ENCODE results near the gene ZFP91. TPM values are rescaled to one million over a fixed set of nuclear protein-coding genes. Genes with fewer than 3 reads are reported as not detected.

ZFP91 gene
- total RNA-seq, 2 experiments from 2014 or later, result 38.7 to 50.9 TPM

DNA sequence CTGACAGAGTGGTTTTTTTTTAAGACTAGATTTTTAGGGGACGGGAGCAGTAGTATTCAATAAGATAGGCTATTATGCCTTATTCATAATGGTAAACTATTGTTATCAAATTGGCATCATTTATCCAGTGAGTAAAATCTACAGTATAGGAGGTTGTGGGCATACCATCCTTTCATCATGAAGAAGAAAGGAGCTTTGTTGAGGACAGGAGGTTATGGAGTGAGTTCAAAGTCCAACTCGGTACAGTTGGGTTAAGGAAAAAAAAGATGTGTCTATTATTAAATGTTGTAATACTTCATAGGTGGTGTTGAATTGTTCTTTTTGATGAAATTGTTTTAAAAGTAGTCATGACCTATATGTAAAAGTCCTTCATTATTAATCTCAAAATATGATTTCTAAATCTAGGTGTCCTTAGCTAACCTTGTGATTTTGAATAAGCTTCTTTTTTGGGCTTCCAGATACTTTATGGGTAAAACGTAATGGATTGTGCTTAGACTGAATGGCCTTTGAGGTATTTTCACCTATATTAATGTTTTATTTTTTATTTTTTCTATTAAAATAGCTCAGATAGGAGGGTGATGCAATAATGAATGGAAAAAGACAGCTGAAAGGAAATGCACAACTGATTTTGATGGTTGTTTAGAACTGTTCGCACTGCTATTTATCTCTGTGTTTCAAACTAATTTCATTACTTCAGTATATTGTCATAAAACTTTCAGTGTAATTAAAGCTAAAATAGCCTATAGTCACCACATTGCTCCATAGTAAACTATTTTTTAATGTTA is 28.3 kb downstream of the ZFP91 start:
- Histone ChIP-seq H3K9me2 (ENCODE audit: insufficient read depth, low read length) (no peaks in the 10 kb centered on the region), H4K20me1 (ENCODE audit: insufficient read depth, low read length) (0 out of 2 replicates have a peak, but pooled peaks cover 4% of the 10 kb centered on the region), H3K36me3 (ENCODE audit: insufficient read depth, low read length) (peaks cover 85% of the 10 kb centered on the region), H3K79me2 (ENCODE audit: insufficient read depth, low read depth, low read length) (peaks cover 81% of the 10 kb centered on the region), H2AFZ (ENCODE audit: low read length) (no peak overlapping the region), H3K27ac (ENCODE audit: low read depth, low read length, poor library complexity, severe bottlenecking) (no peak overlapping the region), H3K9me3 (ENCODE audit: low read length) (no peaks in the 10 kb centered on the region), H3K4me3 (ENCODE audit: low read depth, low read length, poor library complexity, severe bottlenecking) (no peak overlapping the region), H3K4me2 (ENCODE audit: low read length) (no peak overlapping the region), H3K4me1 (ENCODE audit: insufficient read depth, low read length, poor library complexity, severe bottlenecking) (peaks cover 26% of the 10 kb centered on the region)
- ChIA-PET CTCF (ENCODE audit: unreplicated experiment) (no interaction called here), POLR2A (interaction anchor here (0.6 to 2.4 kb wide), 10 partner anchors 10 to 501 kb away, joined by 3 to 12 read pairs (median 4); no protein-coding TSS in a partner anchor)
- no TSS peak for BruUV-seq (replicated peaks)
- TF ChIP-seq EZH2phosphoT487 (IDR thresholded peaks at IDR 0.05; ENCODE audit: borderline replicate concordance, low read depth, low read length) (no peak), CTCF (conservative IDR thresholded peaks at IDR 0.05; ENCODE audit: low read length) (no peak)
- DNase-seq (ENCODE audit: low spot score), result no peak
- intact Hi-C loops (cut with micrococcal nuclease; ENCODE audit: unreplicated experiment), result no loop called here

GRCh38 chr11:58608331-58608730 is 29.5 kb downstream of the ZFP91 start:
- Histone ChIP-seq H3K4me3 (ENCODE audit: low read depth, low read length, poor library complexity, severe bottlenecking) (no peak overlapping the region), H3K4me1 (ENCODE audit: insufficient read depth, low read length, poor library complexity, severe bottlenecking) (peaks cover 26% of the 10 kb centered on the region), H3K79me2 (ENCODE audit: insufficient read depth, low read depth, low read length) (peaks cover 69% of the 10 kb centered on the region), H4K20me1 (ENCODE audit: insufficient read depth, low read length) (0 out of 2 replicates have a peak, but pooled peaks cover 4% of the 10 kb centered on the region), H3K27ac (ENCODE audit: low read depth, low read length, poor library complexity, severe bottlenecking) (no peak overlapping the region), H2AFZ (ENCODE audit: low read length) (no peak overlapping the region), H3K9me3 (ENCODE audit: low read length) (no peaks in the 10 kb centered on the region), H3K9me2 (ENCODE audit: insufficient read depth, low read length) (no peaks in the 10 kb centered on the region), H3K36me3 (ENCODE audit: insufficient read depth, low read length) (peaks cover 85% of the 10 kb centered on the region), H3K4me2 (ENCODE audit: low read length) (no peak overlapping the region)
- CTCF ChIA-PET (ENCODE audit: unreplicated experiment), result no interaction called here
- no TSS peak for BruUV-seq (replicated peaks)
- no peak for DNase-seq (ENCODE audit: low spot score)
- TF ChIP-seq EZH2phosphoT487 (IDR thresholded peaks at IDR 0.05; ENCODE audit: borderline replicate concordance, low read depth, low read length), result no peak
- no peak for TF ChIP-seq CTCF (conservative IDR thresholded peaks at IDR 0.05; ENCODE audit: low read length)
- POLR2A ChIA-PET, result no interaction called here
- intact Hi-C loops (cut with micrococcal nuclease; ENCODE audit: unreplicated experiment), result no loop called here

DNA sequence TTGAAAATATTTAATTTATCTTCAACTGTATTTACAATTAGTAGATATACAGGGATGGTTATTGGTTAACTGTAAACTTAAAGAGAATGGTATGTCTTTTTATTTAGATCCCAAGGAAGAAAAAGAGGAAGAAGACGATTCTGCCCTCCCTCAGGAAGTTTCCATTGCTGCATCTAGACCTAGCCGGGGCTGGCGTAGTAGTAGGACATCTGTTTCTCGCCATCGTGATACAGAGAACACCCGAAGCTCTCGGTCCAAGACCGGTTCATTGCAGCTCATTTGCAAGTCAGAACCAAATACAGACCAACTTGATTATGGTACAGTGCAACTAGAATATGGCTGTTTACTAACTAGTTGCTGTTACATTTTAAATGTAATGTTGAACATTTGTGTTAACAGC is 30.9 kb downstream of the ZFP91 start:
- intact Hi-C loops (cut with micrococcal nuclease; ENCODE audit: unreplicated experiment), result no loop called here
- no peak for DNase-seq (ENCODE audit: low spot score)
- Histone ChIP-seq H3K27ac (ENCODE audit: low read depth, low read length, poor library complexity, severe bottlenecking) (no peak overlapping the region), H3K79me2 (ENCODE audit: insufficient read depth, low read depth, low read length) (peaks cover 55% of the 10 kb centered on the region), H4K20me1 (ENCODE audit: insufficient read depth, low read length) (0 out of 2 replicates have a peak, but pooled peaks cover 4% of the 10 kb centered on the region), H3K4me3 (ENCODE audit: low read depth, low read length, poor library complexity, severe bottlenecking) (no peak overlapping the region), H3K36me3 (ENCODE audit: insufficient read depth, low read length) (peaks cover 85% of the 10 kb centered on the region), H3K4me2 (ENCODE audit: low read length) (no peak overlapping the region), H3K9me2 (ENCODE audit: insufficient read depth, low read length) (no peaks in the 10 kb centered on the region), H3K9me3 (ENCODE audit: low read length) (no peaks in the 10 kb centered on the region), H2AFZ (ENCODE audit: low read length) (no peak overlapping the region), H3K4me1 (ENCODE audit: insufficient read depth, low read length, poor library complexity, severe bottlenecking) (peaks cover 30% of the 10 kb centered on the region)
- TF ChIP-seq CTCF (conservative IDR thresholded peaks at IDR 0.05; ENCODE audit: low read length), result no peak
- TF ChIP-seq EZH2phosphoT487 (IDR thresholded peaks at IDR 0.05; ENCODE audit: borderline replicate concordance, low read depth, low read length), result no peak
- BruUV-seq (replicated peaks), result no TSS peak
- ChIA-PET CTCF (ENCODE audit: unreplicated experiment) (no interaction called here), POLR2A (interaction anchor here (0.8 to 1.3 kb wide), 2 partner anchors 12 to 13 kb away, joined by 3 to 4 read pairs; no protein-coding TSS in a partner anchor)

Measured in OCI-LY7 (cell line).